ENCODE data around the gene OR6X1. TPM values are rescaled to one million over a fixed set of nuclear protein-coding genes. Genes with fewer than 3 reads are reported as not detected.

OR6X1 gene
- total RNA-seq, 1 experiment from 2014 or later: not detected

- no peaks in the 10 kb centered on the region for H3K23me2 ChIP-seq (ENCODE audit: insufficient read length, low read depth, low read length, poor library complexity, severe bottlenecking)
- no peak overlapping the region for H2BK5ac ChIP-seq (ENCODE audit: insufficient read length, low read length)
- no peaks in the 10 kb centered on the region for H3K9me3 ChIP-seq (ENCODE audit: control insufficient read depth, low read depth, low read length)
- no peak overlapping the region for H4K8ac ChIP-seq (replicated peaks; ENCODE audit: insufficient read length, low read depth, low read length)
- Mint-ChIP-seq H3K27me3 (ENCODE audit: low read depth) (no peaks in the 10 kb centered on the region), H3K4me3 (no peak overlapping the region), H3K27ac (no peak overlapping the region; a peak in 1 of 7 replicates), H3K9me3 (peaks cover 14 to 21% of the 10 kb centered on the region in 2 experiments), H3K36me3 (ENCODE audit: insufficient read depth in 1 of 3, low read depth in 3 of 3) (peaks cover 11 to 28% (median 19%) of the 10 kb centered on the region in 3 experiments), H3K4me1 (peaks cover 14 to 27% of the 10 kb centered on the region in 2 experiments)
- no peak overlapping the region for H4K5ac ChIP-seq (ENCODE audit: insufficient read length, low read depth, low read length)
- DNase-seq: no peak
- no peaks in the 10 kb centered on the region for H3K79me2 ChIP-seq (ENCODE audit: insufficient read depth, low read length)
- H3K79me1 ChIP-seq (ENCODE audit: insufficient read depth, low read depth, low read length, poor library complexity, severe bottlenecking): no peaks in the 10 kb centered on the region
- no peak overlapping the region for H2AK5ac ChIP-seq (ENCODE audit: insufficient read length, low read length)
- H3K18ac ChIP-seq (ENCODE audit: insufficient read length, low read depth, low read length): no peak overlapping the region
- no peak overlapping the region for H2BK15ac ChIP-seq (ENCODE audit: low read depth, low read length)
- H3K4ac ChIP-seq (ENCODE audit: low read depth, low read length): no peak overlapping the region
- no peak overlapping the region for H3K14ac ChIP-seq (ENCODE audit: insufficient read depth, low read length)
- H3K9ac ChIP-seq (ENCODE audit: extremely low read depth, insufficient read length, low read length): no peak overlapping the region
- H3K23ac ChIP-seq (ENCODE audit: insufficient read length, low read depth, low read length): no peak overlapping the region
- H2BK120ac ChIP-seq (ENCODE audit: low read depth, low read length, poor library complexity, severe bottlenecking): no peak overlapping the region
- H4K91ac ChIP-seq (ENCODE audit: insufficient read length, low read depth, low read length): no peak overlapping the region
- no peaks in the 10 kb centered on the region for H3K4me1 ChIP-seq (ENCODE audit: insufficient read depth, low read length)
- H4K20me1 ChIP-seq (ENCODE audit: control insufficient read depth, insufficient read depth, insufficient read length): no peaks in the 10 kb centered on the region
- no peak overlapping the region for H2AFZ ChIP-seq (ENCODE audit: low read length)
- H3K56ac ChIP-seq (ENCODE audit: insufficient read length, low read depth, low read length): no peak overlapping the region
- H3K27me3 ChIP-seq (ENCODE audit: insufficient read depth, low read length): no peaks in the 10 kb centered on the region
- H2BK12ac ChIP-seq (ENCODE audit: insufficient read length, low read depth, low read length): no peak overlapping the region
- no peak overlapping the region for H3K27ac ChIP-seq (ENCODE audit: insufficient read length, low read depth, low read length)
- no peak for TF ChIP-seq CTCF (conservative IDR thresholded peaks at IDR 0.05)
- no peak overlapping the region for H3K4me2 ChIP-seq (ENCODE audit: insufficient read depth, insufficient read length, low read length)
- H3T11ph ChIP-seq (ENCODE audit: low read length): no peak overlapping the region
- WGBS (ENCODE audit: extremely low coverage, insufficient read length, low lambda C conversion rate): no CpG with 5 or more reads among the region's 4 CpGs
- H2BK20ac ChIP-seq (ENCODE audit: low read depth, low read length, poor library complexity, severe bottlenecking): no peak overlapping the region
Observed at GRCh38 chr11:123798079-123798478, 43.8 kb upstream of the OR6X1 start.
